GM12801 (cell line): ENCODE results near the gene ELP1.

Experiments used
- TF ChIP-seq, protein P1 (sequence below): IDR thresholded peaks from one replicate; pipeline ENCODE4 v1.5.1; 2011; ENCODE audit warnings: control low read depth; ENCODE audit not compliant: insufficient read length; ENCODE audit errors: extremely low read depth

Gene ELP1

DNA sequence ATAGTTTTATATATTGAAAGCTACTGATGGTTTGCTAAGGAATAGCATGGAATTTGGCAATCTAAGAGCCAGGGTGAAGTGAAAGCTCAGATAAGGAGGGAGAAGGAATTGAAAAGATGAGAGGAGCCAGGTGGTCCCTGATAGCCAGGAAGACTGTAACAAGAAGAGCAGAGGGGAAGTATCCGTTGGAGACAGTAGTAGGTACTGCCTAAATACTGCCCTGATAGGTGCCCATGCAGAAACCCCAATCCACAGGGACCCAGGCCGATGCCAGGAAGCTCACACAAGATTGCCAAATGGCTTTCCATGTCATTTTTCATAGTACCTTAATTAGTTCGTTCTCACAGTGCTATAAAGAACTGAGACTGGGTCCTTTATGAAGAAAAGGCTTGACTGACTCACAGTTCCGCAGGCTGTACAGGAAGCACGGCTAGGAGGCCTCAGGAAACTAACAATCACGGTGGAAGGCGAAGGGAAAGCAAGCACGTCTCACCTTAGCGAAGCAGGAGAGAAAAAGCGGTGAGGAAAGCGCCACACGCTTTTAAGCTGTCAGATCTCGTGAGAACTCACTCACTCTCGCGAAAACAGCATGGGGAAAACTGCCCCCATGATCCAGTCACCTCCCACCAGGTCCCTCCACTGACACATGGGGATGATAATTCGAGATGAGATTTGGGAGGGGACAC, 91.2 kb downstream of the ELP1 start:
- TF ChIP-seq, protein P1, sequence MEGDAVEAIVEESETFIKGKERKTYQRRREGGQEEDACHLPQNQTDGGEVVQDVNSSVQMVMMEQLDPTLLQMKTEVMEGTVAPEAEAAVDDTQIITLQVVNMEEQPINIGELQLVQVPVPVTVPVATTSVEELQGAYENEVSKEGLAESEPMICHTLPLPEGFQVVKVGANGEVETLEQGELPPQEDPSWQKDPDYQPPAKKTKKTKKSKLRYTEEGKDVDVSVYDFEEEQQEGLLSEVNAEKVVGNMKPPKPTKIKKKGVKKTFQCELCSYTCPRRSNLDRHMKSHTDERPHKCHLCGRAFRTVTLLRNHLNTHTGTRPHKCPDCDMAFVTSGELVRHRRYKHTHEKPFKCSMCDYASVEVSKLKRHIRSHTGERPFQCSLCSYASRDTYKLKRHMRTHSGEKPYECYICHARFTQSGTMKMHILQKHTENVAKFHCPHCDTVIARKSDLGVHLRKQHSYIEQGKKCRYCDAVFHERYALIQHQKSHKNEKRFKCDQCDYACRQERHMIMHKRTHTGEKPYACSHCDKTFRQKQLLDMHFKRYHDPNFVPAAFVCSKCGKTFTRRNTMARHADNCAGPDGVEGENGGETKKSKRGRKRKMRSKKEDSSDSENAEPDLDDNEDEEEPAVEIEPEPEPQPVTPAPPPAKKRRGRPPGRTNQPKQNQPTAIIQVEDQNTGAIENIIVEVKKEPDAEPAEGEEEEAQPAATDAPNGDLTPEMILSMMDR = no peak

DNA sequence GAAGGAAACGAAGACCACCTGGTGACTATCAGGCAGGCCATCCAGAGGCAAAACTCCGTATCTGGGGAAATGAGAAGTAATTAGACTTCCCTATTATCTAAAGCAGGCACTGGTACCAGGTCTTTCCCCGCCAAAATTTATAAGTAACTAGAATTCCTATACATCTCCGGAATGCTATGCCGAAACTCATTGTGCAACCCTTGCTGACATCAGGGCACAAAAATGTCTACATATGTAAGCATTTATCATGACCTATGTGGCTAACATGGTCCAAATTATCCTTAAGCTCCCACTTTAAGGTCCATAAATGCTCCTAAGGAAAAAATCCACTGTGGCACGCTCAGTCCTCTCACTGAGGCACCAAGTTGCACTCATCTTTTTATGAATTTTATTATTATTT, 95.9 kb downstream of the ELP1 start:
- TF ChIP-seq, protein P1 = no peak

DNA sequence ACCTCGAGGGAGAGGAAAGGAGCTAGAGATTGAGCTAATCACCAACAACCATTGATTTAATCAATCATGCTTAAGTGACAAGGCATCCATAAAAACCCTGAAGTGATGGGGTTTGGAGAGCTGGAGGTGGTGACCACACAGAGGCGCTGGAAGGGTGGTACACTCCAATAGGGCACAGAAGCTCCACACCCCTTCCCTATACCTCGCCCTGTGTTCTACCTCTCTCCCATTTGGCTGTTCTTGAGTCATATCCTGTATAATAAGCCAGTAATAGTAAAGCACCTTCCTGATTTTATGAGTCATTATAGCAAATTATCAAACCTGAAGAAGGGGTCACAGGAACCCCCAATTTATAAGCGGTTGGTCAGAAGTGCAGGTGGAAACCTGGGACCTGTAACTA, 96.4 kb downstream of the ELP1 start:
- TF ChIP-seq, protein P1 = no peak

DNA sequence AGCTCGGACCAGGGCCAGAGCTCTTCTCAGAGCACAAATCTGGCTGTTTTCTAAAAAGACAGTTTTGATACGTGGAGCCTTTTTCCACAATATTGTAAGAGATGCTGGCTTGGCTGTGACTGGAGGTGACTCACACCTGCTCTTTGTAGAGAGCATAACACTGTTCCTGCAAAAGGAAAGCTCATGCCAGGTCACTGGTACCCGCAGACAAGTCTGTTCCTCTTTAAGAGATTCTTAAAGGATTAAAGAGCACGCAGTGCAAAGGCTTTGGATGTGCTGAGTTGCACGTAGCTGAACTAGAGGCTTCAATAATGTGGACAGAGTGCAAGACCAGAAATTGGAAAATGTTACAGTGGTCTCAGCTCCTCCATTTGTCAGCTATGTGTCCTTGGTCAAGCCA, 97.1 kb downstream of the ELP1 start:
- TF ChIP-seq, protein P1 = no peak

DNA sequence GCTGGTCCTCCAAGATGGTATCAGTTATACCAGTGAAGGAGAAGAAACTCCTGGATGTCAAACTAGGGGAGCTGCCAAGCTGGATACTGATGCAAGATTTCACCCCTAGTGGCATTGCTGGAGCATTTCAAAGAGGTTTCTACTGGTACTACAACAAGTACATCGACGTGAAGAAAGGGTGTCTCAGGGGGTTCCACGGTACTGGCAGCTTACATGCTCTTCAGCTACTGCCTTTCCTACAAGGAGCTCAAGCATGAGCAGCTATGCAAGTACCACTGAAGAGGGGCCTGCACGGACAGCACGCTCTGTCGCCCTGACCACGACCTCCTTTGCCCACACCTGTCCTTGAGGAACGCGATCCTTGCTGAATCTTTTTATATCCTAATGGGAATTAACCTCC, 97.6 kb downstream of the ELP1 start:
- TF ChIP-seq, protein P1 = no peak

DNA sequence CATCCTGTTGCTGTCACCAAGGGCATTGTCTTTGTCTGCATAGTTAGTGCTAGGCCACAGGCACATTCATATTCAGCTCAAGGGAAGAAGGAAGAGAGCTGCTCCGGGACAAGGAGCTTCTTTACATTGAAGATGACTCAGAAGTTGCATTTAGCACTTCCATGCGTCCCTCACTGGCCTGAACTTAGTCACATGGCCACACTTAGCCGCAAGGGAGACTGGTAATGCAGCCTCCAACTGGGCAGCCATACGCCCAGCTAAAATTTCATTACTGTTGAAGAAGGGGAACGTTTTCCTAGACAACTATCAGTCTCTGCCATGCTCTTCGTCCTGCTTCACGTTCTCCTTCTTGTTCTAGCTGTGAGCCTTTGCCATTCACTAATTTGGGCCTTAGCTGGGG, 98.1 kb downstream of the ELP1 start:
- TF ChIP-seq, protein P1 = no peak

DNA sequence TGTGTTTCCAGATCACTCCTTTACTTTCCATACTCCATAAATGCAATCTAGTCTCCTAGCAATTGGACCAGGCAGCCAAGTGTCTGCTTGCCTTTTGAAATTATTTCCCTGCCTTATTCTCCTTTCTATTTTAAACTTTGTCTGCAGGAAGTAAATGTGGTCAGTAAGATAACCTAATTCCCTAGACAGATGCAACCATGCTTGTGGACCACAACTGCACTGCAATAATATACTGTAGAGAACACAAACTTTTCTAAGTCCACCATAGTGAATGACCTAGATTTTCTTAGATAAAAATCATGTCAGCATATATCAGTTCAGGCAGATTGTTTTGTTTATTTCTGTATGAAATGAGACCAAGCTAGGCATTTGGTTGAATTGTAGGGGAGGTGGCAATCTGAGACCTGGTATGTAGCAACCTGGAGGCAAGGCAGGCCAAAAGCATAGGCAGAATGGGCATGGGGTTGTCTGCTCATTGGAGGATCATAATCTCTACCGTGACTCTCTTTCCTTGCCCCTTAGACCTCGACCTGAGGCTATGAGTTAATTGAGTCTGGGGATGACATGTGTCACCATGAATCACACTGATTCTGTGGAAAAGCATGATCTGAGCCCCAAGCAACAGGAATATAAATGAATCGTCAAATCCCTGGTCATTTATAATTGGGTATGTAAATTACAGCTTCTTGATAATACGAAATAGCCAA, 98.8 kb downstream of the ELP1 start:
- TF ChIP-seq, protein P1 = no peak

DNA sequence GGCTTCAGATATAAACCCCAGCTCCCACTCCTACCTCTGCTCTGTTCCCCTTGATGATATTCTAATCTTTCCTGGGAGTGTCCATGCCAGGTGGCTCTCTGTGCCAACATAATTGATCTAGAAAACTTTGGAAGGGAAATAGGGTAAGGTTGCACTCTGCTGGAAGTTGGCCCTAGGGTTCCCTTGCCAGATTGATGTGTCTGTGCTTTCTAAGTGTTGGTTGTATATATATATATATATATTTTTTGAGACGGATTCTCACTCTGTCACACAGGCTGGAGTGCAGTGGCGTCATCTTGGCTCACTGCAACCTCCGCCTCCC, 101.8 kb downstream of the ELP1 start:
- TF ChIP-seq, protein P1 = no peak
